ENCODE results near the gene RXRA. TPM values are rescaled to one million over a fixed set of nuclear protein-coding genes. Genes with fewer than 3 reads are reported as not detected.

The RXRA gene
- total RNA-seq, 6 experiments from 2014 or later = 23.2 to 31.9 (median 28.0) TPM

GRCh38 chr9:134416385-134417015 is 90.2 kb downstream of the RXRA start:
- DNase-seq = no peak
- no peak overlapping the region for H3K4me3 Mint-ChIP-seq
- peaks cover 14% of the 10 kb centered on the region for H3K4me1 Mint-ChIP-seq (ENCODE audit: low read depth)
- TF ChIP-seq, protein P1, sequence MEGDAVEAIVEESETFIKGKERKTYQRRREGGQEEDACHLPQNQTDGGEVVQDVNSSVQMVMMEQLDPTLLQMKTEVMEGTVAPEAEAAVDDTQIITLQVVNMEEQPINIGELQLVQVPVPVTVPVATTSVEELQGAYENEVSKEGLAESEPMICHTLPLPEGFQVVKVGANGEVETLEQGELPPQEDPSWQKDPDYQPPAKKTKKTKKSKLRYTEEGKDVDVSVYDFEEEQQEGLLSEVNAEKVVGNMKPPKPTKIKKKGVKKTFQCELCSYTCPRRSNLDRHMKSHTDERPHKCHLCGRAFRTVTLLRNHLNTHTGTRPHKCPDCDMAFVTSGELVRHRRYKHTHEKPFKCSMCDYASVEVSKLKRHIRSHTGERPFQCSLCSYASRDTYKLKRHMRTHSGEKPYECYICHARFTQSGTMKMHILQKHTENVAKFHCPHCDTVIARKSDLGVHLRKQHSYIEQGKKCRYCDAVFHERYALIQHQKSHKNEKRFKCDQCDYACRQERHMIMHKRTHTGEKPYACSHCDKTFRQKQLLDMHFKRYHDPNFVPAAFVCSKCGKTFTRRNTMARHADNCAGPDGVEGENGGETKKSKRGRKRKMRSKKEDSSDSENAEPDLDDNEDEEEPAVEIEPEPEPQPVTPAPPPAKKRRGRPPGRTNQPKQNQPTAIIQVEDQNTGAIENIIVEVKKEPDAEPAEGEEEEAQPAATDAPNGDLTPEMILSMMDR (IDR thresholded peaks at IDR 0.05) = no peak
- H3K9me3 Mint-ChIP-seq = no peaks in the 10 kb centered on the region
- H3K27me3 Mint-ChIP-seq (ENCODE audit: insufficient read depth) = peaks cover 5% of the 10 kb centered on the region; the same call in 1 of the 2 replicates
- H3K27ac Mint-ChIP-seq = no peak overlapping the region
- peaks cover 4% of the 10 kb centered on the region; the same call in 1 of the 2 replicates for H3K36me3 Mint-ChIP-seq (ENCODE audit: low read depth)

DNA sequence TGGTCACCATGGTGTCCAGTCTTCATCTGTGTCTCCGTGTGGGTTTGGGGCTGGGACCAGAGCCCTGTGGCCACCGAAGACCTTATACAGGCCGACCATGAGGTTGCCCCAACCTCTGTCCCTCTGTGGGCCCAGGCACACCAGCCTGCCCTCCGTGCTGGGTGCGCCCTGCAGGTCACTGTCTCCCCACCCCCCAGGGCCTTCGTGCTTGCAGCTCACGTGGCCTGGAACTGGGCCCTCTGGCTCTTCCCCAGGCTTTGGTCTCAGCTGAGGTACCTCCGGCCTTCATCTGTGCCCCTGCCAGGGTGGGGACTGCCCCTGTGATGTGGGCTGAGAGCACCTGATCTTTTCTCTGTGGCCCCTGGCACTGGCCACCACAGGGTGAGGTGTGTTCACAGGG is 92.1 kb downstream of the RXRA start:
- DNase-seq = no peak
- Mint-ChIP-seq H3K36me3 (ENCODE audit: low read depth) (peaks cover 4% of the 10 kb centered on the region; the same call in 1 of the 2 replicates), H3K4me3 (no peak overlapping the region), H3K9me3 (no peaks in the 10 kb centered on the region), H3K27me3 (ENCODE audit: insufficient read depth) (peaks cover 5% of the 10 kb centered on the region; the same call in 1 of the 2 replicates), H3K4me1 (ENCODE audit: low read depth) (peaks cover 7% of the 10 kb centered on the region), H3K27ac (no peak overlapping the region)
- TF ChIP-seq, protein P1 (IDR thresholded peaks at IDR 0.05) = no peak

- Mint-ChIP-seq H3K27me3 (ENCODE audit: insufficient read depth) (peaks cover 5% of the 10 kb centered on the region; the same call in 1 of the 2 replicates), H3K27ac (no peak overlapping the region), H3K4me1 (ENCODE audit: low read depth) (no peaks in the 10 kb centered on the region), H3K9me3 (no peaks in the 10 kb centered on the region), H3K4me3 (no peak overlapping the region), H3K36me3 (ENCODE audit: low read depth) (peaks cover 4% of the 10 kb centered on the region; the same call in 1 of the 2 replicates)
- TF ChIP-seq, protein P1 (IDR thresholded peaks at IDR 0.05) = no peak
- DNase-seq = no peak
These were observed 92.9 kb downstream of the RXRA start for GRCh38 chr9:134419000-134419683.

DNA sequence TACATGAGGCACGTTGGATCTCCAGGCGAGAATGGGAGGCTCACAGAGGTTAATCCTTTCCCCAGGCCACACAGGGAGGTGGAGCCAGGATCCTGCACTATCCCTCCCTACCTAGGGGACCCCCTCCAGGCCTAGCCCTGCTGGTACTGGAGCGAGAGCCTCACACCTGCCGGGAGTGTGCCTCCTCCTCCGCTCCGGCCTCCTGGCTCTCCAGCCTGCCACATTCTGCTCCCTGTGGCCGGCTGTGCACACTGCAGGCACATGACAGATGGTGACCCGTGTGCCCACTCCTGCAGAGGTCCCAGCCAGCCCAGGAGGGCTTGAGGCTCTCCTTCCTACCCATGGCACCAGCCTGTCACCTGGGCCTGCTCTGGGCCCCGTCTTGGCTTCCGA is 93.4 kb downstream of the RXRA start:
- H3K36me3 Mint-ChIP-seq (ENCODE audit: low read depth) = peaks cover 4% of the 10 kb centered on the region; the same call in 1 of the 2 replicates
- no peak for DNase-seq
- H3K9me3 Mint-ChIP-seq = no peaks in the 10 kb centered on the region
- no peak overlapping the region for H3K4me3 Mint-ChIP-seq
- no peaks in the 10 kb centered on the region for H3K4me1 Mint-ChIP-seq (ENCODE audit: low read depth)
- peaks cover 5% of the 10 kb centered on the region; the same call in 1 of the 2 replicates for H3K27me3 Mint-ChIP-seq (ENCODE audit: insufficient read depth)
- H3K27ac Mint-ChIP-seq = no peak overlapping the region
- TF ChIP-seq, protein P1 (IDR thresholded peaks at IDR 0.05) = peak; percentile 61

DNA sequence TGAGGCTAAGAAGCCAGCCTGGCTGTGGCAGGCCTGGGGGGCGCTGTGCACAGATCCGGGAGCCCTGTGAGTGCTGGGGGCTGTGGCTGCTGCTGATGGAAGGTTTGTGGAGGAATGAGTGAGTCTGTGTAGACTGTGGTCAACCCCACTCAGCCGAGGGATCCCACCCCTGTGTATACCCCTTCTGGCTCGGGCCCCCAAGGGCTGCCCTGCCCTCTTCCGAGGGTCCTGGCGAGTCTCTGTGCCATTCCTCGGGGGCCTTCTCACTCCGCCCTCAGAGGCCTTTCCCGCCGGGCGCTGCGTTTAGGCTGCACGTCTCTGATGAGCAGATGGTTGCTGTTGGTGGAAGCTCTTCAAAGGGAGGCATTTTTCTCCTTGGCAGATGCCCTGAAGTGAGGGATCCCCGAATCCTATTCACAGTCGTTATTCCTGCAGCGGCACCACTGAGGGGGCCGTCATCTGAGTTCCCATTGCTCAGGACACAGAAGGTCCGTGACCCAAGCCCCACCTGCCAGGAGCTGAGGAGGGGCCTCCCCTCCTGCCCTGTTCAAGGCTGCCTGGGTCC is 94.1 kb downstream of the RXRA start:
- Mint-ChIP-seq H3K4me1 (ENCODE audit: low read depth) (no peaks in the 10 kb centered on the region), H3K36me3 (ENCODE audit: low read depth) (peaks cover 4% of the 10 kb centered on the region; the same call in 1 of the 2 replicates), H3K27me3 (ENCODE audit: insufficient read depth) (peaks cover 5% of the 10 kb centered on the region; the same call in 1 of the 2 replicates), H3K4me3 (no peak overlapping the region), H3K27ac (no peak overlapping the region), H3K9me3 (no peaks in the 10 kb centered on the region)
- TF ChIP-seq, protein P1 (IDR thresholded peaks at IDR 0.05) = no peak
- DNase-seq = no peak
